Natural killer cell treated with Interleukin-12 subunit alpha and Interleukin-12 subunit beta and Interleukin-15 and Interleukin-18, amount 100 ng/mL, for 72 hours (primary cell): Measurements from ENCODE around the gene SMG6. TPM values are rescaled to one million over a fixed set of nuclear protein-coding genes. Genes with fewer than 3 reads are reported as not detected.

Experiments used
- ATAC-seq, 2 donors: fragments of 150-1000 bp; cut with Tn5 transposase in 1 of 2; sonication (Bioruptor Pico), chemical (Tn5 transposase) in 1 of 2; 2 replicates each; pipeline ENCODE4 v1.10.0; 2021
- DNase-seq: peaks from one replicate; pipeline ENCODE4 v3.0.0; 2022; ENCODE audit warnings: low spot score
- H3K27ac Mint-ChIP-seq, 2 donors: 1 replicate in 1 of 2; 2 replicates in 1 of 2; pipeline ENCODE4 v1.8.0; 2022; ENCODE audit warnings: mixed read lengths in 2 of 2, mild to moderate bottlenecking in 1 of 2, moderate library complexity in 1 of 2
- H3K27me3 Mint-ChIP-seq, 2 donors: 1 replicate in 1 of 2; 2 replicates in 1 of 2; pipeline ENCODE4 v1.8.0; 2022; ENCODE audit warnings: mixed read lengths in 2 of 2
- H3K36me3 Mint-ChIP-seq: one replicate; pipeline ENCODE4 v1.8.0; 2022; ENCODE audit warnings: mixed read lengths
- H3K4me1 Mint-ChIP-seq, 2 donors: 1 replicate in 1 of 2; 2 replicates in 1 of 2; pipeline ENCODE4 v1.8.0; 2022; ENCODE audit warnings: low read depth in 2 of 2, mixed read lengths in 2 of 2, mild to moderate bottlenecking in 1 of 2
- H3K4me3 Mint-ChIP-seq: one replicate; pipeline ENCODE4 v1.8.0; 2022; ENCODE audit warnings: mixed read lengths
- H3K9me3 Mint-ChIP-seq: 2 replicates; pipeline ENCODE4 v1.8.0; 2022; ENCODE audit warnings: mixed read lengths
- total RNA-seq, 2 donors: library from RNA; stranded (reverse); gene quantifications; one replicate each; pipeline ENCODE4 v1.2.3, GENCODE V29; 2022

The SMG6 gene
- total RNA-seq, 2 donors from 2014 or later, result 33.6 to 74.7 TPM

DNA sequence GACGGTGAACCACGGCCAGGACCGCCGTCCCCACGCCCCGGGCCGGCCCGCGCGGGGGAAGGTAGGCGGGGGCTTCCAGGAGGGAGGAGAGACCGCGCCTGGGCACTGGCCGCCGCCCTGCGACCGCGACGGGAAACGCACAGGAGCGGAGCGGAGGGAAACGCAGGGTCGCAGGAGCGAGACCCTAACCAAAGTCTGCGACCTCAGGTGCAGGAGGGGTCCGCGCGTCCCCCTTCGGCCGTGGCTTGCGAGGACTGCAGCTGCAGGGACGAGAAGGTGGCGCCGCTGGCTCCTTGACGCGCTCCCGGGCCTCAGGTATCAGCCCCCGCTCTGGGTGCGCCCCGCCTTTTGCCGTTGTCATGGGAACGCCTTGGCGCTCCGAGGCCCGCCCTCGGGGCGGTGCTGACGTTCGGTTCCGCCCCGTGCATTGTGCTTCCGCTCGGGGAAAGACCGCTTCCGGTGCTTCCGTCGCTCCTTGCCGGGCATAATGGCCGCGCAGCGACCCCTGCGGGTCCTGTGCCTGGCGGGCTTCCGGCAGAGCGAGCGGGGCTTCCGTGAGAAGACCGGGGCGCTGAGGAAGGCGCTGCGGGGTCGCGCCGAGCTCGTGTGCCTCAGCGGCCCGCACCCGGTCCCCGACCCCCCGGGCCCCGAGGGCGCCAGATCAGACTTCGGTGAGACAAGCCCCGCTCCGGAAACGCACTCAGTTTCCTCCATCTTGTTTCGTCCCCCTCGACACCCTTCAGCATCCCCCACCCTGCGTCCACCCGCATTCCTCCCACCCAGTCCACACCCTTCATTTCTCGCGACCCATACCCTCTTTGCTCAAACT is 261.8 kb downstream of the SMG6 start, which contains the start of gene OVCA2:
Gene OVCA2 (plus strand): TSS at position 462 of the 829 bp plus-strand sequence. CDS start 26 bp downstream, at position 488.
- peak; percentile 97 for ATAC-seq
- Mint-ChIP-seq H3K27me3 (no peaks in the 10 kb centered on the region), H3K36me3 (peaks cover 7% of the 10 kb centered on the region), H3K4me3 (peak within 1 kb of the TSS; percentile 96), H3K9me3 (no peaks in the 10 kb centered on the region), H3K4me1 (peaks cover 15 to 17% of the 10 kb centered on the region in 2 donors), H3K27ac (peak within 1 kb of the TSS; percentile 93 to 94)
- peak; percentile 96 for DNase-seq

DNA sequence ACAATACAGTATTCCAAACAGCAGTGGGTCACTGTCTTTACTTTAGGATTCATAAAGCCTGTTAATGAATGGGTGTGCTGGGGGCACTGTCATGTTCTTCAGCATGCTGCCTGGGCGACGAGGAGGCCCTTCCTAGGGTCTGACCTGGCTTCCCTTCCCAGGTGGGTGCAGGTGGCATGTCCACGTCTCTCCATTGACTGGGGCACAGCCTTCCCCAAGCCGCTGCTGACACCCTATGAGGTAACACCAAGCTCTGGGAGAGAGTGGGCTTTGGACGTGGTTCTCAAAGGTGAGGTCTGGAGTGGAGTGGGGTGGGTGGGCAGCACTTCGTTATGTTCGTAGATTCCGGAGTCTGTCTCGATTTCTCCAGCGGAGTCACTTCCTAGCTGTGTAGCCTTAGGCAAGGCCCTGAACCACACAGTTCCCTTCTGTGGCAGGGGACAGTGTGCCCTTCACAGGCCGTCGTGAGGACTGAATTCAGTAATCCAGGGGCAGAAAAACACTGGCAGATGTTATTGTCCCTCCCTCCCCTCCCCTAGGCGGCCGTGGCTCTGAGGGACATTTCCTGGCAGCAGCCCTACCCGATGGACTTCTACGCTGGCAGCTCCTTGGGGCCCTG is 262.5 kb downstream of the SMG6 start:
- DNase-seq, result no peak
- peaks cover 7% of the 10 kb centered on the region for H3K36me3 Mint-ChIP-seq
- no peaks in the 10 kb centered on the region for H3K27me3 Mint-ChIP-seq
- no peaks in the 10 kb centered on the region for H3K9me3 Mint-ChIP-seq
- no peak for ATAC-seq
- H3K4me3 Mint-ChIP-seq, result peak overlapping the region; percentile 96
- H3K4me1 Mint-ChIP-seq, result peaks cover 15 to 17% of the 10 kb centered on the region in 2 donors
- H3K27ac Mint-ChIP-seq, result no peak overlapping the region

DNA sequence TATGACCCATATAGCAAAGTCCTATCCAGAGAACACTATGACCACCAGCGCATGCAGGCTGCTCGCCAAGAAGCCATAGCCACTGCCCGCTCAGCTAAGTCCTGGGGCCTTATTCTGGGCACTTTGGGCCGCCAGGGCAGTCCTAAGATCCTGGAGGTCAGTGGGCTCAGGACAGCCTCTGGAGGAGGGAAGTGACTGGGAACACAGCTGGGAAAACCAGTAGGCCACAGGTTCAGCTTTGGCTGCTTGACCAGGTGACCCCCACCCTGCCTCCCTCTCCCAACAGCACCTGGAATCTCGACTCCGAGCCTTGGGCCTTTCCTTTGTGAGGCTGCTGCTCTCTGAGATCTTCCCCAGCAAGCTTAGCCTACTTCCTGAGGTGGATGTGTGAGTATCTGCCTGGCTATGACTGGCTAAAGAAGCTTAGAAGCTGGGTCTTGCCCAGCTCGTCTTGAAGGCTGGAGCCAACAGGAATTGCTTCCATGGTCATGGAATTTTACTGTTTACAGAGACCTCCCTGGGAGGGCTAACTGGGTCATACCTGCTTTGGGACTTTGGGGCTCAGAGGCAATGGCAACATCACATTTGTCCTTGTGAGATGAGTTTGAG is 263.3 kb downstream of the SMG6 start:
- peaks cover 7% of the 10 kb centered on the region for H3K36me3 Mint-ChIP-seq
- no peak overlapping the region for H3K27ac Mint-ChIP-seq
- ATAC-seq (no peak), DNase-seq (no peak)
- H3K9me3 Mint-ChIP-seq, result no peaks in the 10 kb centered on the region
- no peaks in the 10 kb centered on the region for H3K27me3 Mint-ChIP-seq
- H3K4me3 Mint-ChIP-seq, result peak overlapping the region; percentile 96
- peaks cover 15 to 17% of the 10 kb centered on the region in 2 donors for H3K4me1 Mint-ChIP-seq

GRCh38 chr17:2037155-2037554 is 266.4 kb downstream of the SMG6 start:
- no peak for DNase-seq
- Mint-ChIP-seq H3K4me3 (no peak overlapping the region), H3K27ac (no peak overlapping the region), H3K36me3 (no peaks in the 10 kb centered on the region), H3K4me1 (peaks cover 2% of the 10 kb centered on the region in 2 donors), H3K9me3 (no peaks in the 10 kb centered on the region), H3K27me3 (no peaks in the 10 kb centered on the region)
- ATAC-seq, result no peak

GRCh38 chr17:2035541-2036488 is 267.8 kb downstream of the SMG6 start:
- Mint-ChIP-seq H3K4me3 (no peak overlapping the region), H3K4me1 (peaks cover 2 to 3% of the 10 kb centered on the region in 2 donors), H3K27ac (no peak overlapping the region), H3K27me3 (no peaks in the 10 kb centered on the region), H3K9me3 (no peaks in the 10 kb centered on the region), H3K36me3 (no peaks in the 10 kb centered on the region)
- no peak for ATAC-seq
- no peak for DNase-seq

GRCh38 chr17:2034806-2035540 is 268.6 kb downstream of the SMG6 start:
- DNase-seq (no peak), ATAC-seq (no peak)
- Mint-ChIP-seq H3K4me1 (peaks cover 5 to 6% of the 10 kb centered on the region in 2 donors), H3K27me3 (no peaks in the 10 kb centered on the region), H3K9me3 (no peaks in the 10 kb centered on the region), H3K36me3 (no peaks in the 10 kb centered on the region), H3K4me3 (no peak overlapping the region), H3K27ac (no peak overlapping the region)

GRCh38 chr17:2034157-2034556 is 269.4 kb downstream of the SMG6 start:
- H3K27ac Mint-ChIP-seq, result no peak overlapping the region
- no peak overlapping the region for H3K4me3 Mint-ChIP-seq
- no peaks in the 10 kb centered on the region for H3K9me3 Mint-ChIP-seq
- H3K36me3 Mint-ChIP-seq, result no peaks in the 10 kb centered on the region
- H3K4me1 Mint-ChIP-seq, result peaks cover 5 to 6% of the 10 kb centered on the region in 2 donors
- no peaks in the 10 kb centered on the region for H3K27me3 Mint-ChIP-seq
- DNase-seq, result no peak
- no peak for ATAC-seq

GRCh38 chr17:2033153-2033552 is 270.4 kb downstream of the SMG6 start:
- DNase-seq (no peak), ATAC-seq (no peak)
- Mint-ChIP-seq H3K36me3 (no peaks in the 10 kb centered on the region), H3K9me3 (no peaks in the 10 kb centered on the region), H3K4me1 (peaks cover 5 to 6% of the 10 kb centered on the region in 2 donors), H3K27me3 (no peaks in the 10 kb centered on the region), H3K4me3 (no peak overlapping the region), H3K27ac (no peak overlapping the region)

DNA sequence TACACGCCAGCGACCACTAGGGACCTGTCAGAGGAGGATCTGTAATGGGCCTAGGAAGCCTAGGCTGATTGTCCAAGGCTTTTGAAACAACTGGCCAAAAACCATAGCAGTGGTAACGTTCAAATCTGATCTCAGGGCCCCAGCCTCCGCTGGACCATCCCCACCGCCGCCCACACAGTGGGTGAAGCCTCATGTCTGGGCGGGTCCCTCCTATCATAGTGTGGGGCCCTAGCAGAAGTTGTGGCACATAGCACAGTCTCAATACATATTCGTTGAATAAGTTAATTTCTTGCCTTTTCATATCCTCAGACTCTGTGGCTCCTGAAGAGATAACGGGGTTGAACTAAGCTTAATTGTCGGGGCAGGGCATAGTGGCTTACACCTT is 272.8 kb downstream of the SMG6 start:
- peaks cover 4% of the 10 kb centered on the region for H3K36me3 Mint-ChIP-seq
- peak overlapping the region; percentile 61 to 84 for H3K27ac Mint-ChIP-seq
- no peak for ATAC-seq
- H3K4me3 Mint-ChIP-seq, result peak overlapping the region; percentile 94
- peaks cover 9 to 12% of the 10 kb centered on the region in 2 donors for H3K4me1 Mint-ChIP-seq
- peaks cover 8 to 13% of the 10 kb centered on the region in 2 donors for H3K27me3 Mint-ChIP-seq
- H3K9me3 Mint-ChIP-seq, result no peaks in the 10 kb centered on the region
- no peak for DNase-seq

DNA sequence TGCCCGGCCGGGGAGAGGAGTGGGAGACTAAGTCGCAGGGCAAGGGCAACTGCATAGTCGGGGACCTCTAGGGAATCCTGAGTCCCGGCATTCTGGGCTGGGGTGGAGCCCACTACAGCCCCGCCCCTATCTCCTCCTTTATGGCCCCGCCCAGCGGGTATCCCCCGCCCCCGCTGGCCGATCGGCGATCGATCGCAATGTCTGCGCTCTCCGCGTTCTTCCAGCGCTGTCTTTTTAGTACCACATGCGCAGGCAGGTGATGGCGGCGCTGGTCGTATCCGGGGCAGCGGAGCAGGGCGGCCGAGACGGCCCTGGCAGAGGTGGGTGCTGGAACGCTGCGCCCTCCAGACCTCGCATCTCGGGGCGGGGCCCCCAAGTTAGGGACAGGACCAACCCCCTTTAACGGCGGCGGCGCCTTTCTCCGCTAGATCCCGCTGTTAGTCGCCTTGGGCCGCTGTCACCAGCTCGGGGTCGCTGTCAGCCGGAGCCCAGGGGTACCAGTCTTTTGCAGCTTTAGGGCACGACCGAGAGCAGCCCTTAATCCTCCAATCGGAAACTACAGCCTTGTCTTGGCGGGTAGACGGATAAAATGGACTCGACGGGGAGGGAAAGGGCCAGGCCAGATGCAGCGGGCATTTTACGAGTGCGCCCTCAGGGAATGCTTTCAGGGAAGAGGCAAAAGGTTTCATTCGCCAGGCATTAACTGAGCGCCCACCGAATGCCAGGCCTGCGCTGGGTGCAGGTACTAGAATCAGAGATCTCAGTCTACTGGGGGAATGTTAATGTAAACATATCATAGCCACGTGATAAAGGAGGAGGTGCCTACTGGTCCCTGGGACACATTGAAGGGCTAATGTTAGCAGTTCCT is 273.4 kb downstream of the SMG6 start, which contains the start of gene DPH1:
Gene DPH1 (plus strand): TSS at position 243 of the 868 bp plus-strand sequence. CDS start 17 bp downstream, at position 260.
- peak within 1 kb of the TSS; percentile 61 to 84 for H3K27ac Mint-ChIP-seq
- peaks cover 4% of the 10 kb centered on the region for H3K36me3 Mint-ChIP-seq
- DNase-seq (peak; percentile 89), ATAC-seq (peak; percentile 91 to 93)
- peak within 1 kb of the TSS; percentile 94 for H3K4me3 Mint-ChIP-seq
- H3K27me3 Mint-ChIP-seq, result peaks cover 8 to 15% of the 10 kb centered on the region in 2 donors
- H3K9me3 Mint-ChIP-seq, result no peaks in the 10 kb centered on the region
- H3K4me1 Mint-ChIP-seq, result peaks cover 9 to 14% of the 10 kb centered on the region in 2 donors

GRCh38 chr17:2028737-2029136 is 274.8 kb downstream of the SMG6 start:
- H3K4me1 Mint-ChIP-seq, result peaks cover 9 to 14% of the 10 kb centered on the region in 2 donors
- ATAC-seq, result no peak

GRCh38 chr17:2028234-2028614 is 275.4 kb downstream of the SMG6 start:
- no peaks in the 10 kb centered on the region for H3K9me3 Mint-ChIP-seq
- ATAC-seq, result no peak
- H3K36me3 Mint-ChIP-seq, result peaks cover 4% of the 10 kb centered on the region
- no peak overlapping the region for H3K4me3 Mint-ChIP-seq
- peaks cover 8 to 15% of the 10 kb centered on the region in 2 donors for H3K27me3 Mint-ChIP-seq
- no peak for DNase-seq
- H3K27ac Mint-ChIP-seq, result no peak overlapping the region
- peaks cover 9 to 14% of the 10 kb centered on the region in 2 donors for H3K4me1 Mint-ChIP-seq

More at GRCh38 chr17:2028737-2029136, 274.8 kb downstream of the SMG6 start:
- Mint-ChIP-seq H3K9me3 (no peaks in the 10 kb centered on the region), H3K27ac (no peak overlapping the region), H3K27me3 (peaks cover 8 to 15% of the 10 kb centered on the region in 2 donors), H3K4me3 (peak overlapping the region; percentile 10), H3K36me3 (peaks cover 4% of the 10 kb centered on the region)
- no peak for DNase-seq
